MM.1S (cell line): ENCODE data around the gene HSPB2.

Experiments used
- DNase-seq: peaks from one replicate; pipeline ENCODE4 v3.0.0-alpha.2; 2015
- H2AFZ ChIP-seq: fragments of 300-600 bp; sonication (generic); 2 replicates; pipeline ENCODE4 v1.6.0; 2016; ENCODE audit warnings: antibody characterized with exemption, low read length
- H3F3A ChIP-seq: fragments of 300-600 bp; sonication (generic); 2 replicates; pipeline ENCODE4 v1.6.1; 2016; ENCODE audit warnings: mild to moderate bottlenecking, antibody characterized with exemption, low read length, moderate library complexity, mixed read lengths; ENCODE audit not compliant: insufficient read depth
- H3K27ac ChIP-seq: fragments of 300-600 bp; sonication (generic); 2 replicates; pipeline ENCODE4 v1.5.1; 2016; ENCODE audit warnings: mild to moderate bottlenecking, low read length
- H3K27me3 ChIP-seq: fragments of 300-600 bp; sonication (generic); replicated peaks from 2 replicates; pipeline ENCODE4 v1.6.0; 2016; ENCODE audit warnings: low read length; ENCODE audit not compliant: insufficient read depth
- H3K36me3 ChIP-seq: fragments of 300-600 bp; sonication (generic); replicated peaks from 2 replicates; pipeline ENCODE4 v1.6.1; 2016; ENCODE audit warnings: mild to moderate bottlenecking, low read length, mixed read lengths; ENCODE audit not compliant: insufficient read depth
- H3K4me1 ChIP-seq: fragments of 300-600 bp; sonication (generic); 2 replicates; pipeline ENCODE4 v1.6.1; 2016; ENCODE audit warnings: low read length, mixed read lengths
- H3K4me2 ChIP-seq: fragments of 300-600 bp; sonication (generic); 2 replicates; pipeline ENCODE4 v1.6.0; 2016; ENCODE audit warnings: low read depth, low read length
- H3K4me3 ChIP-seq: fragments of 300-600 bp; sonication (generic); 2 replicates; pipeline ENCODE4 v1.5.1; 2016; ENCODE audit warnings: low read length, mixed read lengths
- H3K79me2 ChIP-seq: fragments of 300-600 bp; sonication (generic); 2 replicates; pipeline ENCODE4 v1.6.1; 2016; ENCODE audit warnings: mixed run types, low read length, mixed read lengths
- H3K9ac ChIP-seq: fragments of 300-600 bp; sonication (generic); 2 replicates; pipeline ENCODE4 v1.6.1; 2016; ENCODE audit warnings: low read length, mixed read lengths
- H3K9me2 ChIP-seq: fragments of 300-600 bp; sonication (generic); replicated peaks from 2 replicates; pipeline ENCODE4 v1.6.1; 2016; ENCODE audit warnings: mild to moderate bottlenecking, low read length, mixed read lengths; ENCODE audit not compliant: insufficient read depth
- H3K9me3 ChIP-seq: fragments of 300-600 bp; sonication (generic); replicated peaks from 2 replicates; pipeline ENCODE4 v1.6.1; 2016; ENCODE audit warnings: mild to moderate bottlenecking, low read length, mixed read lengths; ENCODE audit not compliant: insufficient read depth
- H4K20me1 ChIP-seq: fragments of 300-600 bp; sonication (generic); 2 replicates; pipeline ENCODE4 v1.6.1; 2016; ENCODE audit warnings: mild to moderate bottlenecking, low read length, moderate library complexity, mixed read lengths; ENCODE audit not compliant: insufficient read depth
- EZH2 ChIP-seq: fragments of 300-600 bp; sonication (generic); optimal IDR thresholded peaks from 2 replicates; pipeline ENCODE3; 2017; ENCODE audit warnings: low read depth, mild to moderate bottlenecking, antibody characterized with exemption, low read length, mixed read lengths
- EZH2phosphoT487 ChIP-seq: fragments of 300-600 bp; sonication (generic); IDR thresholded peaks from 2 replicates; pipeline ENCODE4 v1.6.1; 2018; ENCODE audit warnings: antibody characterized with exemption, low read length
- TF ChIP-seq, protein P1 (sequence below): fragments of 300-600 bp; sonication (generic); IDR thresholded peaks from 2 replicates; pipeline ENCODE4 v1.5.1; 2016; ENCODE audit warnings: antibody characterized with exemption, low read length, mixed read lengths

HSPB2 gene

DNA sequence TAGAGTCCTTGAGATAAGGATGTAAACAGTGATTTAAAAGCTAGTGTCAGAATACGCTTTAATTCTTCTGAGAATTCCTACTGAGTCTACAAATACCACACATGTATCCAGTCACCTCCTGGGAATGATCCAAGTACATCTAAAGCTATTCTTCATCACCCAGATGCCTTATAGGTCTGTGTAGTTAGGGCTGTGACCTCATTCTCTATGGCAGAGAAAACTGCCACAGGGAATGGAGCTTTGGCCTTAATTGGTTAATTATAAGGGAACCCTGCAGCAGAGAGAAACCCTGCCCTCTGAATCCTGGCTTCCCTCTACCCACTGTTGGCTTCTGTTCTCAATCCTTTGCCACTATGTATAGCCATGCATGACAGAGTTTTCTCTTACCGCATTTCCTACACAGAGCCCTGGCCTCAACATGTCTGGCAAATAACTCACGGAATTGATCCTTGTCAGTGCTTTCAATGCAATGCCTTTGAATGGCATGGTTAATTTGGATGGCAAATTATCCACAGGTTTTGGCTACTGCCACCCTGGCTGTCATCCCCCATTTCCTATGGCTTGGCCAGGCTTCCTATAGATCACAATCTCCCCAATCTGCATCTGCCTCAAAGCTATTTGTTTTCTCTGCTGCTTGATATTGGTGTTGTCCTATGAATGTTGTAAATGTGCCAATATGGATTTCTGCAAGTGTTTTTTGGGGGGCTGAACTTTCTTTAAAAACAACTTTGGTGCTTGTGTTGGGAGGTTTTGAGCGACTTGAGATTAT lies 27.5 kb downstream of the HSPB2 start:
- no peak for TF ChIP-seq EZH2phosphoT487
- TF ChIP-seq EZH2: no peak
- TF ChIP-seq, protein P1, sequence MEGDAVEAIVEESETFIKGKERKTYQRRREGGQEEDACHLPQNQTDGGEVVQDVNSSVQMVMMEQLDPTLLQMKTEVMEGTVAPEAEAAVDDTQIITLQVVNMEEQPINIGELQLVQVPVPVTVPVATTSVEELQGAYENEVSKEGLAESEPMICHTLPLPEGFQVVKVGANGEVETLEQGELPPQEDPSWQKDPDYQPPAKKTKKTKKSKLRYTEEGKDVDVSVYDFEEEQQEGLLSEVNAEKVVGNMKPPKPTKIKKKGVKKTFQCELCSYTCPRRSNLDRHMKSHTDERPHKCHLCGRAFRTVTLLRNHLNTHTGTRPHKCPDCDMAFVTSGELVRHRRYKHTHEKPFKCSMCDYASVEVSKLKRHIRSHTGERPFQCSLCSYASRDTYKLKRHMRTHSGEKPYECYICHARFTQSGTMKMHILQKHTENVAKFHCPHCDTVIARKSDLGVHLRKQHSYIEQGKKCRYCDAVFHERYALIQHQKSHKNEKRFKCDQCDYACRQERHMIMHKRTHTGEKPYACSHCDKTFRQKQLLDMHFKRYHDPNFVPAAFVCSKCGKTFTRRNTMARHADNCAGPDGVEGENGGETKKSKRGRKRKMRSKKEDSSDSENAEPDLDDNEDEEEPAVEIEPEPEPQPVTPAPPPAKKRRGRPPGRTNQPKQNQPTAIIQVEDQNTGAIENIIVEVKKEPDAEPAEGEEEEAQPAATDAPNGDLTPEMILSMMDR: no peak
- H3K9me3 ChIP-seq: no peaks in the 10 kb centered on the region
- no peaks in the 10 kb centered on the region for H3K27me3 ChIP-seq
- peaks cover 38% of the 10 kb centered on the region for H3K4me1 ChIP-seq
- H3K79me2 ChIP-seq: 0 out of 2 replicates have a peak, but pooled peaks cover 4% of the 10 kb centered on the region
- no peak for DNase-seq
- no peaks in the 10 kb centered on the region for H4K20me1 ChIP-seq
- no peaks in the 10 kb centered on the region for H3K9me2 ChIP-seq
- H3F3A ChIP-seq: peaks cover 35% of the 10 kb centered on the region
- H3K4me3 ChIP-seq: no peak overlapping the region
- no peak overlapping the region for H3K9ac ChIP-seq
- H2AFZ ChIP-seq: no peak overlapping the region
- H3K27ac ChIP-seq: no peak overlapping the region
- H3K36me3 ChIP-seq: no peaks in the 10 kb centered on the region
- H3K4me2 ChIP-seq: no peak overlapping the region

DNA sequence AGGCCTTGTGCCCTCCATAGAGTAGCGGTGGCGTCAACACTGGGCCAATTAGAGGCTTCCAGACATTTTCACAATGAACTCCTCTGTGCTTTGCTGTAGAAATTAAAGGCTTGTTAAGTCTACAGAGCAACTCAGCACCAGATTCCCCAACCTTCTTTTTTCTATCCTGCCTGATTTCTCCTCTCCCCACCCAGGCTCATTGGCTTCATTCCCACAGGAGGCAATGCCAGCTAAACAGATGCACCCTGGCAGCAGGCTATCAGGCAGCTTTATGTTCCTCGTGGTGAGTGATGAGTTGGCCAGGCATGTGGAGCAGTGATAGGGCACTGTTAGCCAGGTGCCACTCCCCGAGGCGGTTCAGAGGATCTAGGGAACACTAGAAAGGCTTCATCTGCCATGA lies 29.4 kb downstream of the HSPB2 start:
- no peaks in the 10 kb centered on the region for H3K9me2 ChIP-seq

DNA sequence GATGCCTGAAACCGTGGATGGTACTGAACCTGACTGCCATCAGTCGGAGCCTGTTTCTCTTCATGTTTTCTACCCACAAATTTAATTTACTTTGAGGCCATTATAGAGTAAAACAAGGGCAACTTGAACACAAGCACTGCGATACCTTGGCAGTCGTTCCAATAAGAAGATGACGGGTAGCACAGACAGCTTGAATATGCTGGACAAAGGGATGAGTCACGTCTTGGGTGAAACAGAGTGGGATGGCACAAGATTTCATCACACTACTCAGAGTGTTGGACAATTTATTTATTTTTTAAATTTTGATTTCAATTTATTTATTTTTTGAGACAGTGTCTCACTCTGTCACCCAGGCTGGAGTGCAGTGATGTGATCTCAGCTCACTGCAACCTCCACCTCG lies 30.3 kb downstream of the HSPB2 start:
- no peaks in the 10 kb centered on the region for H3K36me3 ChIP-seq
- 0 out of 2 replicates have a peak, but pooled peaks cover 4% of the 10 kb centered on the region for H3K79me2 ChIP-seq
- no peak overlapping the region for H3K4me3 ChIP-seq
- no peaks in the 10 kb centered on the region for H3K9me2 ChIP-seq
- TF ChIP-seq EZH2phosphoT487: no peak
- TF ChIP-seq EZH2: no peak
- TF ChIP-seq, protein P1: no peak
- H3K9ac ChIP-seq: no peak overlapping the region
- peaks cover 18% of the 10 kb centered on the region for H3F3A ChIP-seq
- H3K9me3 ChIP-seq: no peaks in the 10 kb centered on the region
- H2AFZ ChIP-seq: no peak overlapping the region
- peaks cover 37% of the 10 kb centered on the region for H3K4me1 ChIP-seq
- H4K20me1 ChIP-seq: no peaks in the 10 kb centered on the region
- H3K27ac ChIP-seq: no peak overlapping the region
- DNase-seq: no peak
- H3K4me2 ChIP-seq: no peak overlapping the region
- no peaks in the 10 kb centered on the region for H3K27me3 ChIP-seq

More for the DNA sequence above, 29.4 kb downstream of the HSPB2 start:
- no peaks in the 10 kb centered on the region for H3K9me3 ChIP-seq
- no peak overlapping the region for H3K9ac ChIP-seq
- no peak overlapping the region for H2AFZ ChIP-seq
- no peak for TF ChIP-seq EZH2
- TF ChIP-seq, protein P1: no peak
- H3K36me3 ChIP-seq: no peaks in the 10 kb centered on the region
- peaks cover 18% of the 10 kb centered on the region for H3F3A ChIP-seq
- peaks cover 33% of the 10 kb centered on the region for H3K4me1 ChIP-seq
- H4K20me1 ChIP-seq: no peaks in the 10 kb centered on the region
- H3K79me2 ChIP-seq: 0 out of 2 replicates have a peak, but pooled peaks cover 4% of the 10 kb centered on the region
- H3K27me3 ChIP-seq: no peaks in the 10 kb centered on the region
- no peak overlapping the region for H3K4me2 ChIP-seq
- H3K4me3 ChIP-seq: no peak overlapping the region
- no peak for DNase-seq
- H3K27ac ChIP-seq: no peak overlapping the region
